Right lobe of liver (tissue), 6 donors: Measurements from ENCODE around the gene NAT10. TPM values are rescaled to one million over a fixed set of nuclear protein-coding genes. Genes with fewer than 3 reads are reported as not detected.

Experiments
- ATAC-seq, 4 donors: fragments of 200-7000 bp; cut with Tn5 transposase; one replicate each; pipeline ENCODE4 v1.9.1; 2020; ENCODE audit warnings: mild to moderate bottlenecking in 4 of 4, moderate library complexity in 4 of 4
- DNase-seq, 3 donors: peaks; one replicate each; pipeline ENCODE4 v3.0.0-alpha.2; 2020
- H3K27ac ChIP-seq, 3 donors: fragments of 200-600 bp; one replicate each; pipeline ENCODE4 v1.8.0; 2022
- H3K27me3 ChIP-seq, 2 donors: fragments of 200-600 bp; one replicate each; pipeline ENCODE4 v1.8.0; 2022
- H3K36me3 ChIP-seq, 4 donors: fragments of 200-600 bp; sonication (generic) in 1 of 4; one replicate each; pipeline versions ENCODE4 v1.5.1 to v1.8.0; 2017 to 2022; ENCODE audit warnings: control low read depth in 1 of 4
- H3K4me1 ChIP-seq, 4 donors: fragments of 200-600 bp; sonication (generic) in 1 of 4; one replicate each; pipeline versions ENCODE4 v1.5.1 to v1.8.0; 2017 to 2022; ENCODE audit warnings: control low read depth in 1 of 4
- H3K4me3 ChIP-seq, 3 donors: fragments of 200-600 bp; one replicate each; pipeline ENCODE4 v1.8.0; 2022
- H3K9me3 ChIP-seq, 4 donors: fragments of 200-600 bp; sonication (generic) in 1 of 4; one replicate each; pipeline versions ENCODE4 v1.5.1 to v1.8.0; 2017 to 2022; ENCODE audit warnings: control low read depth in 1 of 4
- CTCF ChIP-seq, 4 donors: fragments of 200-600 bp in 3 of 4; fragments of 450-650 bp in 1 of 4; IDR thresholded peaks; one replicate each; pipeline versions ENCODE4 v1.5.1 to v1.8.0; 2016 to 2022; ENCODE audit warnings: antibody characterized with exemption in 4 of 4, mild to moderate bottlenecking in 2 of 4
- POLR2A ChIP-seq: fragments of 450-650 bp; IDR thresholded peaks from one replicate; pipeline ENCODE4 v1.6.1; 2017; ENCODE audit warnings: antibody characterized with exemption, mild to moderate bottlenecking
- WGBS: methylation state at CpG from one replicate; pipeline ENCODE4 v1.1.6; 2018; ENCODE audit warnings: low coverage, low lambda C conversion rate; ENCODE audit not compliant: insufficient coverage; ENCODE audit errors: missing lambda C conversion rate; 5-methylcytosine and 5-hydroxymethylcytosine counted together
- intact Hi-C, 2 donors: fragments of 100-400 bp; cut with DNase I; formaldehyde crosslinking; loops; one replicate each; pipeline versions ENCODE4 v1.11.2 to v1.14.1; 2022
- long read RNA-seq: library from polyadenylated mRNA; unstranded; transcript quantifications from one replicate; pipeline ENCODE4 v2.0.0, GENCODE V29; 2019
- total RNA-seq, 6 experiments: library from RNA; depleted of rRNA in 2 of 6; stranded (reverse); fragments of >200 nt in 2 of 6; fragmentation: NEBNext Ultra II Directional in 3 of 6; extraction: Animal tissue kit (Norgen Biotek cat#: 25700) in 3 of 6; gene quantifications; one replicate each; pipeline versions ENCODE4 v1.1.0 to v1.2.4, GENCODE V29; 2016 to 2023
- donor health status: DM: no; HTN: yes; CAD: no.
- donor health status: DM: no; HTN: no; CAD: no.
- donor health status: DM: no; HTN: no; CAD: no.
- donor health status: DM: no; HTN: yes; CAD: no.
- donor health status: DM: no; HTN: yes; CAD: no.

The NAT10 gene
- total RNA-seq: 10 to 100 TPM; 11.9 to 22.9 (median 19.1) TPM
- long read RNA-seq, partial matches to known transcripts: 3 of 3 reads
- long read RNA-seq, other reads (novel, unspliced or antisense): 0 of 3 reads

- H3K27ac ChIP-seq: peak within 1 kb of the TSS; percentile 88 to 90 (median 90)
- H3K36me3 ChIP-seq: peaks cover 0 to 33% (median 3%) of the 10 kb centered on the region in 4 donors
- TF ChIP-seq CTCF (IDR thresholded peaks at IDR 0.05): peak in 2 of 4 donors; percentile 14 to 18
- TF ChIP-seq POLR2A: peak; percentile 79
- peaks cover 0 to 20% (median 2%) of the 10 kb centered on the region in 4 donors for H3K4me1 ChIP-seq
- no peaks in the 10 kb centered on the region for H3K27me3 ChIP-seq
- intact Hi-C loops: loop anchor here in 1 of 2 donors (10.0 kb wide), 1 partner anchor 111 kb away; no protein-coding TSS in a partner anchor
- H3K9me3 ChIP-seq: no peaks in the 10 kb centered on the region
- peak within 1 kb of the TSS; percentile 86 to 94 (median 88) for H3K4me3 ChIP-seq
- DNase-seq (peak; percentile 95 to 97 (median 97)), ATAC-seq (peak; percentile 94 to 98 (median 95))
- under 1% methylated on average over 29 of the region's 55 CpGs for WGBS
These were observed at the start of gene NAT10 for GRCh38 chr11:34105079-34105956. Gene NAT10 (plus strand): TSS chr11:34105629. CDS start chr11:34108226, 2,597 bp downstream.

GRCh38 chr11:34056672-34057071 lies 48.8 kb upstream of the NAT10 start:
- intact Hi-C loops: no loop called here
- Histone ChIP-seq H3K9me3 (no peaks in the 10 kb centered on the region), H3K4me1 (peaks cover 0 to 57% (median 18%) of the 10 kb centered on the region in 4 donors), H3K27me3 (no peaks in the 10 kb centered on the region), H3K27ac (peak overlapping the region in 2 of 3 donors; percentile 13 to 71), H3K36me3 (peaks cover 0 to 9% (median 1%) of the 10 kb centered on the region in 4 donors), H3K4me3 (peak overlapping the region in 2 of 3 donors; percentile 10 to 13)
- TF ChIP-seq POLR2A: no peak
- TF ChIP-seq CTCF (IDR thresholded peaks at IDR 0.05): no peak
- no peak for ATAC-seq
- no peak for DNase-seq
- 11% methylated on average over 2 of the region's 2 CpGs for WGBS

GRCh38 chr11:34063061-34063795 lies 42.2 kb upstream of the NAT10 start:
- peaks cover 0 to 24% (median 7%) of the 10 kb centered on the region in 4 donors for H3K4me1 ChIP-seq
- ATAC-seq: no peak
- WGBS: 60% methylated on average over 2 of the region's 2 CpGs

More at GRCh38 chr11:34063061-34063795, 42.2 kb upstream of the NAT10 start:
- Histone ChIP-seq H3K27me3 (no peaks in the 10 kb centered on the region), H3K36me3 (peaks cover 0 to 9% (median 3%) of the 10 kb centered on the region in 4 donors), H3K9me3 (no peaks in the 10 kb centered on the region), H3K27ac (no peak overlapping the region), H3K4me3 (no peak overlapping the region)
- DNase-seq: no peak
- intact Hi-C loops: no loop called here
- no peak for TF ChIP-seq POLR2A
- TF ChIP-seq CTCF (IDR thresholded peaks at IDR 0.05): no peak
